G401.6 (cell line): ENCODE measurements around the gene CEP295NL.
"Not testable (repeated sequence)": the region's sequence is repeated elsewhere in the genome, so short reads cannot be mapped to it uniquely, and the experiment has no call there.

Source experiments
- FAIRE-seq: peaks from 2 replicates; lab custom pipeline; 2012; peaks lifted over from hg19 to GRCh38; lab: Jason Lieb, UNC

The CEP295NL gene

GRCh38 chr17:78886954-78887353 lies 16.0 kb downstream of the CEP295NL start:
- FAIRE-seq = no peak

GRCh38 chr17:78885956-78886355 lies 17.0 kb downstream of the CEP295NL start:
- FAIRE-seq = no peak

- FAIRE-seq = no peak
Observed at GRCh38 chr17:78884876-78885667, 17.9 kb downstream of the CEP295NL start.

GRCh38 chr17:78884148-78884825 lies 18.7 kb downstream of the CEP295NL start:
- no peak for FAIRE-seq

- FAIRE-seq = peak; percentile 97
Observed at GRCh38 chr17:78883533-78884131, 19.4 kb downstream of the CEP295NL start.

DNA sequence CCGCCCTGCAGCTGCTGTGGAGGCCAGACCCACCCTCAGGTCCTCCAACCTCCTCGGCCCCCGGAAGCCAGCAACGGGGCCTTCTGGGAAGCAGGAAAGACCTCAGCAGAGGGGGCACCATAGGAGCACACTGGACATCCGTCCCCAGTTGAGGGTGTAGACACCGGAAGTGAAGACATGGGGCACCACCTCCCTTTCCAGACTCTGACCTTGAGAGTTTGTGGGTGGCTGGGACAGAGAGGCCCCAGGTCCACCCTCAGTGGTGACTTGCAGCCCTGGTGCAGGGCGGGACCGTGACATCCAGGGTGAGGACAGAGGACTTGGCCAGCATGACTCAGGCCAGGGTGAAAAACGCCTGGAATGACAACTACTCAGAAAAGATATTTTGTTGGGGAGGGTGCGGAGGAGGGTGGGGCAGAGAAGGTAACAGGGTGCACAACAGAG lies 19.9 kb downstream of the CEP295NL start:
- peak; percentile 66 for FAIRE-seq

DNA sequence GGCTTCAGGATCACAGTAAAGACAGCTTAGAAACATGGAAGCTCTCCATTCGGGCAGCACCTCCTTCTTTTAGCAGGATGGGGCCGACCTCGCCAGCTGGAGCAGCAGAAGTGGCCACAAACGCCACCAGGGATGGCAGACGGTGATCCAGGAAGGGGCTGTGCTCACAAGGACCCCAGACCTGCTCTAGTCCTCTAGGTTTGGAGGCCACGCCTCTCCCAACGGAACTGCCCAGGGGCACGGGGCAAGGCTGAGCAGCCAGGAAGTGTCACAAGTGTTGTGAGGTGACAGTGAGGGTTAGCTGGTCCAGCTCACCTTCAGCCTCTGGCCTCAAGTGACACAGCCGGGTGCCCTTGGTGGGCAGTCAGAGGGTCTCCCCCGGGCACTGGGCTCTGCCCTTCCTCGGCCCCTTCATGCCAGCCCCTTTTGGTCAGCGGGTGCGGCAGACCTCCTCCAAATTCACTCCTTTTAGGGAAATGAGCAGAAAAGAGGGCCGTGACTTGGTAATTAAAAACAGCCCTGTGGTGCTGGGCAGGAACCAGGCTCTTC lies 20.4 kb downstream of the CEP295NL start:
- no peak for FAIRE-seq

- no peak for FAIRE-seq
Observed at GRCh38 chr17:78879635-78880186, 23.3 kb downstream of the CEP295NL start.

DNA sequence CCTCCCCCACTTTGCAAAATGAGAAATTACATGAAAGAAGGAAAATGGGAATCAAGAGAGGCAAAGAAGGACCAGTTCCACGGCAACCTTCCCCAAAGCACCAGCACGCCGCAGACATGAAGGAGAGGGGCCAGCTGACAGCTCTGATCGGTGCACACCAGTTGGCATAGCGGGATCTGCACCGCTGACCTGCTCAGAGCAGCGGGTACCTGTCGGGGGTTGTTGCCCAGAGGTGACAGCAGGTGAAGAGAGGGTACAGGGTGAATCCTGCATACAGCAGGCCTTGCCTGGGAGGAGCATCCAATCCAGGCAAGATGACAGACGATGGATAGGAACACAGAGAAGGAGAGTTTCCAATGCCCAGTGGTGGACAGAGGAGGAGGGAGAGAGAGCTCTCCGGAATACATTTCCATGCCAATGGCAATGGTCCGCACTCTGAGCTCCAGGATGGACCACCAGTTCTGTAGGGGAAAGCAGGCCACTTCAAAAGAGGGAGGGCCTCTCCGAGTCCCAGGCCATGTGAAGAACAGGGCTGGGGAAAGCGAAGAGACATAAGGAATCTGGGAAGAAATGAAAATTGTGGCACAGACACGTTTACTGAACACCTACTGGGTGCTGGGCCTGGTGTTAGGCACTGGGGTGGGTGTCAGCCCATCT lies 24.0 kb downstream of the CEP295NL start:
- no peak for FAIRE-seq

GRCh38 chr17:78878261-78878660 lies 24.7 kb downstream of the CEP295NL start:
- FAIRE-seq = no peak

- FAIRE-seq = not testable (repeated sequence)
Observed at GRCh38 chr17:78876954-78877517, 26.0 kb downstream of the CEP295NL start.

- FAIRE-seq = no peak
Observed at GRCh38 chr17:78876094-78876597, 26.9 kb downstream of the CEP295NL start.

DNA sequence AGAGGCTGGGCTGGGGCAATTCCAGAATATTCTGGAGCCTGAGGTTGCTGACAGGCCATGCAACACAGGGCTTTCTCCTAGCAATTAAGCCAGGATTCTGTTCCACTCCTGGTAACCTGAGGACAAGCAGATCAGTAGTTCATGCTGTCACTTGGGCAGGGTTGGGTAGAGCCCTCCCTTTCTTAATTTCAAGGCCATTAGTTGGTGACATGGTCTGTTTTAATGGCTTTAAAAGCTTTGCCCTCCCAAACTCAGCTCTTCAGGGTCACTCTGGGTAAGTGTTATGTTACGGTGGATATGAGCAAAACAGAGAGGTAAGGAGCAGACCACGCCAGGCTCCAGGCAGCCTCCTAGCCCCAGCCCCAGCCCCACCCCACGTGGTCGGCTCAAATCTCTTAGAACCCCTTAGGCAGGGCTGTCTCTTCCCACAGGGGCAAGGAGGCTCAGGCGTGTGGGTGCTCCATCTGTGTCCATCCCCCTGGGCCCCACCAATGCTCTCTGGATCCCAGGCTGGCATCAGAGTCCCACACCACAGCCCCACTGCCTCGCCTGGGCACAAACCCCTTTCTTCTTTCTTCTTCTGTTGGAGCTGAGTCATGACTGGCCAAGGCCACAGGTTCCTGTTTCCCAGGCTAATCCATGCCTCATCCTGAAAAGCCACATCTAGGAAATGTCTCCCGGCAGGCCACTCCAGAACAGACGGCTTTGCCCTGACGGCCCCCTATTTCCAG lies 27.5 kb downstream of the CEP295NL start:
- FAIRE-seq = no peak

GRCh38 chr17:78873519-78874340 lies 29.3 kb downstream of the CEP295NL start:
- no peak for FAIRE-seq

- no peak for FAIRE-seq
Observed at GRCh38 chr17:78872486-78872885, 30.5 kb downstream of the CEP295NL start.

DNA sequence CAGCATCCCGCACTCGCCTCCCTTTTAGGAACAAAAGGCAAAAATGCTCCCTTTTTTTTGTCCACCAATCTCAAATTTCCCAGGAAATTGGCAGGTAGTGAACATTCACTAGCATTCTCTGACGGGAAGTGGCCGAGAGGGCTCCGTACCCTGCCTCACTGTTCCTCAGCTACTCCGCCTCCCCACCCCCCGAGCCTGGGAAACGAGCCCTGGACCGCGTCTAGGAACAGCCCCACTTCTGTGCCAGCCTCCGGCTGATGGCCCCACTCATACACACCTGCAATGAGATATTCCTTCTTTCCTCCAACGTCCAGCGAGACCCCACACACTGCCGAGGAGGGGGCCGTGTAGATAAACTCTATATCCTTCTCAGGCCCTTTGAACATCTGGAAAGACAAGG lies 32.4 kb downstream of the CEP295NL start:
- FAIRE-seq = no peak

DNA sequence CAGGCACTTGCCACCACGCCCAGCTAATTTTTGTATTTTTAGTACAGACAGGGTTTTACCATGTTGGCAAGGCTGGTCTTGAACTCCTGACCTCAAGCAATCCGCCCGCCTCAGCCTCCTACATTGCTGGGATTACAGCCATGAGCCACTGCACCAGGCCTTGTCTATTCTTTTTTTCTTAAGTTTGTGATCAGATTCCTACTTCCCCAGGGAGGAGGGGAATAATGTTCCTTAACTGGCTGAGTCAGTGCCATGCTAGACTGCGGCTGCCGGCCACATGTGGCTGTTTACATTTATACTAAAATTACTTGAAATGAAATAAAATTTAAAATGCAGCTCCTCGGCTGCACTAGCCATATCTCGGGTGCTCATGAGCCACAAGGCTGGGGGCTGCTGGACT lies 34.6 kb downstream of the CEP295NL start:
- no peak for FAIRE-seq

GRCh38 chr17:78867046-78867445 lies 36.0 kb downstream of the CEP295NL start:
- FAIRE-seq = not testable (repeated sequence)

GRCh38 chr17:78865682-78866390 lies 37.2 kb downstream of the CEP295NL start:
- FAIRE-seq = peak; percentile 78
